DLD1 (cell line): Measurements from ENCODE around the gene NUP210L.
"Not testable (repeated sequence)": the region's sequence is repeated elsewhere in the genome, so short reads cannot be mapped to it uniquely, and the experiment has no call there.

Experiments used
- in situ Hi-C: cut with HindIII; loops from 2 replicates; pipeline ENCODE4 v1.10.0; 2017; ENCODE audit warnings: low sequenced_read_pairs

The NUP210L gene

DNA sequence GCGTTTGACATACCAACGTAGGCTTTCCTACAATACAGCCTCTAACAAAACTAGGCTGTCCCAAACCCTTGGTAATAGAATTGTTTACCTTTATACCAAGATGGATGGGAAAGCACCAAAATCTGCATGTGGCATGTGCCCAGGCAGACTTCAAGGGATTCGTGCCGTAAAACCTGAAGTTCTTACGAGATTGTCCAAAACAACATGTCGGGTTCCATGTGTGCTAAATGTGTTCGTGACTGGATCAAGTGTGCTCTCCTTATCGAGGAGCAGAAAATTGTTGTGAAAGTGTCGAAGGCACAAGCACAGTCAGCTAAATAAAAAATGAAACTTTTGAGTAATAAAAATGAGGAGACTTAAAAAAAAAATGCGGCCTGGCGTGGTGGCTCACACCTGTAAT is 159.2 kb downstream of the NUP210L start:
- in situ Hi-C loops = no loop called here

DNA sequence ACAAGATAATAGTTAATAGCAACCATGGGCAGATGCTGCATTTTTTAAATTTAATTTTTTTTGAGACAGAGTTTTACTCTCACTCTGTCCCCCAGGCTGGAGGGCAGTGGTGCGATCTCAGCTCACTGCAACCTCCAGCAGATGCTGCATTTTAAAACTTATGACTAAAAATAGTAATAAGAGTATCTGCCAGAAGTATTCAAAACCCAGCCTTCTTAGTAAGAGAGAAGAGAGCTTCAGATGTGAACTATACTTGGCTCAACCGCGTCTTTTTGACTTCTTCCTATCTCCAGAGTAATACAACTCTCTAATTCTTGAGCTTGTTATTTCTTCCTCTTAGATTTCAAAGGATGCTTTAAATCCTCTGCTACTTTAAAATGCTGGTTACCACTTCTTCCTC is 159.7 kb downstream of the NUP210L start:
- in situ Hi-C loops = no loop called here

DNA sequence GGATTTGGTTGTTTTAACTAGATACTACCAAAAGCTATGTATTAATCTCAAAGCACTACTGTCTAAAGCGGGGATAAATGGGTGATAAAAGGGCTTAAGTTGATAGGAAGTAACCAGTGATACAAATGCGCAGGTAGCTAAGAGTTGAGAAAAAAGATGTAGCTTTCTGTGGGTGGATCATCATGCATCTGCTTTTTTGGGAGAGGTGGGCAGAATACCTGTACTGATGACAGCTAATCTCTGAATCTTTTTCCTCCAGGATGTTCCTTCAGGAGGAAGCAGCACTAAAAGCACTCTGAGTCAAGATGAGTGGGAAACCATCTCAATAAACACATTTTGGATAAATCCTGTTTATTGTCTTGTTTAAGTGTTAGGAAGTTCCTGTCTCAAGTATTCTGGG is 163.1 kb downstream of the NUP210L start:
- in situ Hi-C loops = no loop called here

DNA sequence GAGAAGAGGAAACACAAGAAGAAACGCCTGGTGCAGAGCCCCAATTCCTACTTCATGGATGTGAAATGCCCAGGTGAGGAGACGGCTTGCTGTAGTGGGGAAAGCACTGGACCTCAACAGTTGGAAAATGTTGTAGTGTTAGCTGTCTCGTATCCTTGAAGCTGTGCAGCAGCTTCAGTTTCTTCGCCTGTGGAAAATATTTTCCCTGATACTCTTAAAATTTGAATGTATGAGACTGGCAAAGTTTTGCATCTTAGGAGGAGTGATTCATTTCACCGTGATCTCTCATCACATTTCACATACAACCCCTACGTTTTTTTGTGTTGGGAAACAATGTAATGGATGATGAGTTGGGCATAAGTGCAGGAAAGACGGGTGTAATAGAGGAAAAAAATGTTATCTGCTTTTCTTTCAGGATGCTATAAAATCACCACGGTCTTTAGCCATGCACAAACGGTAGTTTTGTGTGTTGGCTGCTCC is 163.7 kb downstream of the NUP210L start:
- in situ Hi-C loops = no loop called here

DNA sequence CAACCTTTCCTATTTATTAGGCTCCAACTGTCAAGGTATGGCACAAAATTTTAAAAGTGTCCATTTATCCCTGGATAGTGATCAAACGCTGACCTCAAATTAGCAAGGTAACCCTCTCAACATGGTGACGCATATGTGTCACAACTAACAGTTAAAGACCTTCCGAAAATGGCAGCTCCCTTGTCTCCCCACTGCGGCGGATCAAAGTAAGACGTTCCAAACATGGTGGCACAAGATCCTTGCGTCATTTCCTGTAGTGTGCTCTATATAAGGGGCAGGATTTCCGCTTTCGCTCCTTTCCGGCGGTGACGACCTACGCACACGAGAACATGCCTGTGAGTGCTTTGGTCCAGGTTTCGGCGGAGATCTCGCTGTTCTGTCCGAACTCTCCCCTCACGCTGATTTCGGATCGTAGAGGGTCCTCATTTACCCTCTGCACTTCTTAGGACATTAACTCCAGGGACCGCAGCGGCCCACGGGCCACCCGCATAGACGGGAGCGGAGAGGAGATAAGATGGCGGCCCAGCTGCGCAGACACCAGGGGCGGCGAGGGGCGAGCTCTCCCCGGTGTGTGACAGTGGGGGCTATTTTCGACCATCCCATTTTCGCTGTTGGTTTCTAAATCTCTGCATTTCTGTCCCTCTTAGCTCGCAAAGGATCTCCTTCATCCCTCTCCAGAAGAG is 164.3 kb downstream of the NUP210L start, which contains the start of gene RPS27:
TSS of gene RPS27 (plus strand) at position 295 of the 683 bp plus-strand sequence. CDS start at position 330, 35 bp downstream.
- in situ Hi-C loops = no loop called here

DNA sequence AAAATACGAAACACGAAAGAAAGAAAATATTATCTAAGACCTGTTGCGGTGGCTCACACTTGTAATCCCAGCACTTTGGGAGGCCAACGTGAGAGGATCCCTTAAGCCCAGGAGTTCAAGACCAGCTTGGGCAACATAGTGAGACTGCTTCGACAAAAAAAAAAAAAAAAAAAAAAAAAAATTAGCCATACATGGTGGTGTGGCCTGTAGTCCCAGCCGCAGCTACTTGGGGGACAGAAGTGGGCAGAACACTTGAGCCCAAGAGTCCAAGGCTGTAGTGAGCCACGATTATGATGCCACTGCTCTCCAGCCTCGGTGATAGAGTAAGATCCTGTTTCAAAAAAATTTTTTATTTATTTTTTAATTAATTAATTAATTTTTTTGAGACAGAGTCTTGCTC is 167.3 kb downstream of the NUP210L start:
- in situ Hi-C loops = no loop called here

DNA sequence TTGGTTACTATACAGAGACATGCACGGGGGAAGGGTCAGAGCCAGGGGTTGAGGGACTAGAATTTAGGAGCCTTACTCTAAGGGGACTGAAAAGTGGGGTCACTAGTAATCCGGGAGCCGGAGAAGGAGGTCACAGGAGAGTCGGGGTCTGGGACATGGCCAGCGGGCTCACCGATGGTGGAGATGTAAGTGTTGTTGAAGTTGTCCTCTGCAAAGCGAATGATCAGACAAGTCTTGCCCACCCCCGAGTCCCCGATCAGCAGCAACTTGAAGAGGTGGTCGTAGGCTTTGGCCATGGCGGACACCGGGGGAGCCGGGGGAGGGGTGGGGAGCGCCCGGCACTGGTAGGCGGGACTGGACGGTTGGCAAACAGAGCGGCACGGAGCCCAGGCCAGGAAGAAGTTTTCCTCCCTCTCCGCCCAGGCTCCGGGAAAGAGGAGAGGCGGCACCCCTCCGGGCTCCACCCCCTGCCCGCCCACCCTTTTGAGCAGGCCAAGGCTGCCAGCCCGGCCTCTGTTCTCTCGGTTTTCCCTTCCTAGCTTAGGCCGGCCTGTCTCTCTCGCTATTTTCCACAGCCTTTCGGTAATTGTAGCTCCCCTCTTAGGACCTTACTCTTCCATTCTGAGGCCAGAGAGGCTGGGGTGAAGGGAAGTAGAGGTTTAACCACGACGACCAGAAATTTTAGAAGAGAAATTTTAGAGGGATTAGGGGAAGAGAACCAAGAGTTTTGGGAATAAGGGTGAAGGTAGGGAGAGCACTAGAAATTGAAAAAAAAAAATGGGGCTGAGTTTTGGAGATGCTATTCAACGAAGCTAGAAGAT is 168.7 kb downstream of the NUP210L start, which contains the start of gene RAB13:
TSS of gene RAB13 (minus strand) at position 399 of the 821 bp plus-strand sequence. CDS start at position 296, 103 bp downstream.
- in situ Hi-C loops = no loop called here

DNA sequence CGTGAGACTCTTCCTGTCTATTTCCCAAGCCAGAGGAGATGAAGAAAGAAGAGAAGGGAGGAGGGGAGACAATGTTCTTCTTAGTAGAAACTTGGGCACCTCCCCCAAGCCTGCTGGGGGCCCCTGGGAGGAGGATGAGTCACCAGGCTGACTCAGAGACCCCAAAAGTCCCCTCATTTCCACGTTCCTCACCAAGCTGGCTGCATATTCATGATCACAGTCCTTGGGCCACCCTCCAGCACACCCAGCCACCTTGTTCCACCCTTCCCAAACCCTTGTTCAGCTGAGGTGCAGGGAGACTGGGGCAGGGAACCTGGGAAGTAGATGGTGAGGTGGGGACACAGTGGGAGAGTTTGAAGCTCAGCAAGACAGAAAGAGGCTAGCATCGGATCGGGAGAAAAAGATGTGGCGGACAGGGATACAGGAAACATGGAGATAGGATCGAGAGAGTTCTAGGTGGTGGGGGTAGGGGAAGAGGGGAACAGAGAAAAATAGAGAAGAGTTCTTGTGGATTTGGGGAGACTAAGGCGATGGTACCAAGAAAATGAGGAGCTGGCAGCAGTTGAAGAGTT is 169.4 kb downstream of the NUP210L start:
- in situ Hi-C loops = no loop called here

DNA sequence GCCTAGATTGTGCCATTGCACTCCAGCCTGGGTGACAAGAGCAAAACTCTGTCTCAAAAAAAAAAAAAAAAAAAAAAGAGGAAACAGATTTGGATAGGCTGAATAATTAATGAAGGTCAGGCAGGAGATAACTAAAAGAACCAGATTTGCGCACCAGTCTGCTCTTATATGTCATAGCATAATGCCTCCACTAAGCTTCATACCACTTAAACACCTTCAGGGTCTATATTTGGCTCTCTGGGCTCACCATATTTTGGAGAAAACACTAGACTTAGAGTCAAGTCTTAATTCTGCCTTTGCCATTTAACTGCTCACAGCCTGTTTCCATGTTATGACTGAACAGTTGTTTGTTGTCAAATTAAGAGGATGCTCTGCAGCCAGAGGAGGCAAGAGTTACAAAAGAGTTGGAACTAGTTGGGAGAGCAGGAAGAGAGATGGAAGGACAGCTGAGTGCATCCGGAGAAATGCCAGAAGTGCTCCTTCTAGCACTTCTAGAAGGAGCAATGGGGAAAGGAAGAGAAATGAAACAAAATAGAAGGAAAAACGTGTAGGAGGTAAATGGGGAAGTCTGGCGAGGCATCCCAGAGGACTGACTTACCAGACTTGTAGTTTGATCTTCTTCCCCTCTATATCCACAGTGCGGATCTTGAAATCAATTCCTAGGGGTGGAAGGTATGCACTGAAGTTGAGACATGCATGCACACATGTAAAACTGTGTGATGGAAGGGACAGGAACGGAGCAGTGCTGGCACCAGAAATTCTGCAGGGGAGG is 170.6 kb downstream of the NUP210L start:
- in situ Hi-C loops = no loop called here

DNA sequence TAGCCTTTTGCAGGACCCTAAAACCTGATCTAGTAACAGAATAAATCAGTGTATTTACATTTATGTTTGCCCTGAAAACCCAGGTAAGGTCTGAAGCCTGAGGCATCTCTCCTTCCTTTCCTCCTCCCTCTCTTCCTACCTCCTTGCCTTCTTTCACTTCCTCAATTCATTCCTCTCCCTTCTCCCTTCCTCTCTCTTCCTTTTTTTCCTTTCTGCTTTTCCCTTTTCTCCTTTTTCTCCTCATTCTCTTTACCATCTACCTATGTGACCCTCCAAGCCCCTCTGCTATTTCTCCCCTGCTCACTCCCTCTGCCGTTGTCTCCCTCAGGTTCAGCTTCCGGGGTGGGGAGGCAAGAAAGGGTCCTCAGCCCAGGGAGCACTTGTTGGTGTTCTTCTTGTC is 173.1 kb downstream of the NUP210L start:
- in situ Hi-C loops = not testable (repeated sequence)

DNA sequence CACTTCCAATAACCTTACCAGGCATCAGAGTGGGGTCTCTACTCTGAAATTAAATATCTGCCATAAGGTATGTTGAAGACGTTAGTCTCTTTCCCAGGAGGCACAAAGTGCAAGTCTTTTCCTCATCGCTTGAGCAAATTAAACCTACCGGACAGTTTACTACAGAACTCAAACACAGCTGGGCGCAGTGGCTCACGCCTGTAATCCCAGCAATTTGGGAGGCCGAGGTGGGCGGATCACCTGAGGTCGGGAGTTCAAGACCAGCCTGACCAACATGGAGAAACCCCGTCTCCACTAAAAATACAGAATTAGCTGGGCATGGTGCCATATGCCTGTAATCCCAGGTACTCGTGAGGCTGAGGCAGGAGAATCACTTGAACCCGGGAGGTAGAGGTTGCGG is 175.8 kb downstream of the NUP210L start:
- in situ Hi-C loops = not testable (repeated sequence)

DNA sequence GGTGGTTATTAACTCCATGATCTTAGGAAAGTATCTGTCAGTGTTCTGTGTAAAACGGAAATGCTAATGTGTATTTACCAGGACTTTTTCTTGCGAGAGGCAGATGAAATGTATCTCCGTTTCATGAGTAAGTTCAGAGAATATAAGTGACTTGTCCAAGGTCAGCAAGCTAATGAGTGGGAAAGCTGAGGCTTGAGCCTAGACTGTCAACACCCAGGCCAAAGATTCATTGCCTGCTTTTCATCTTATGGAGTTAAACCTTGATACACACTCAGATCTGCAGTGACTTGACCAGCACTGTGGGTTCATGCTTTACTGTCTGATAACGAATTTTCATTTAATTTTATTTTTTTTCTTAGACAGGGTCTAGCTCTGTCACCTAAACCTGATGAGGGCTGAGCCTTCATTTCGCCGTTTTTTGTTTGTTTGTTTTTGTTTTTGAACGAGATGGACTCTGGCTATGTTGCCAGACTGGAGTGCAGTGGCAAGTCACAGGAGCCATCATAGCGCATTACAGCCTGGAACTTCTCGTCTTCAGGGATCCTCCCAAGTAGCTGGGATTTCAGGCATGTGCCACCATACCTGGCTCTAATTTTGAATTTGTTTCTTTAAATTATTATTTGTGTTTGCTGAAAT is 176.5 kb downstream of the NUP210L start:
- in situ Hi-C loops = no loop called here

DNA sequence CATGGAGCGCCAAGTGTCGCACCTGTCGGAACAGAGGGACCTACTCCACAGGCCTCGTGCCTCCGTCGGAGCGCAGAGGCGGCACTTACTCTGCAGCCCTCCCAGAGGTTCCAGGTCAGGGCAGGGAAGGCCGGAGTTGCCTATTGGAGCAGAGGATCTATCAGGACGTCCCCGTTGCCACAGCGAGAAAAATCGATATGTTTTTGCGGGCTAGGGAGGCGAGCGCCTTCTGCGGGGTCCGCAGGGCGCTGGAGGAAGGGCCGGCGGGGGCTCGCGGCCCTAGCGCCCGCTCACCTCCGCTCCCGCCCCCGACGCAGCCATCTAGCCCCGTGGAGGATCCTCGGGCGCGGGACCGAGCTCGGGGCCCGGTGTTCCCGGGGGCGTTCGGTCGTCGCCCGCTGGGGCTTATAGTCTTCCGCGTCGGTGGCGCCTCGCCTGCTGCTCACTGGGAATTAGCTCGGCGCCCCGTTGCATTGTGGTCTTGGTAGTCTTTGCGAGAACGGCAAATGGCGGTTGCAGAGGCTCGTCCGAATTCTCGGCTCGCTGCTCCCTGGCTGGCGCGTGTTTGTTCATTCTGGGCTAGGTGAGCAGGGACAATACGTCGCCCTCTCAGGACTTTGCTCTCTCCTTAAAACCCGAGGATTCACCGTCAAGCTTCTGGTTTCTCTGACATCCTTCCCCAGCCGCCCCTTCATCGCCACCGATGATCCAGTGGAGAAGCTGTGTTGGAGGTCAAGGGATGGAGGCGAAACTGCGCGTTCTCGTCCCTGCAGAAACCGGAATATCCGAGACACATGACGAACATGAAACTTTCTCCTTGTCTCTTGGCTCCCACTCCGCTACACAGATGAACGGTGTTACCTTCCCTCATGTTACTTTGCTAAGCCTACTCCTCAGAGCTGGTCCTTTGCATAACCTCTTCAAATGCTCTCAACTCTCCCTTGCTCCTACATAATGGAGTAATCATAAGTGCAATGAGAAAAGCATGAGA is 177.3 kb downstream of the NUP210L start, which contains the start of gene JTB:
TSS of gene JTB (minus strand) at position 425 of the 991 bp plus-strand sequence. CDS start at position 3, 422 bp downstream.
- in situ Hi-C loops = no loop called here

DNA sequence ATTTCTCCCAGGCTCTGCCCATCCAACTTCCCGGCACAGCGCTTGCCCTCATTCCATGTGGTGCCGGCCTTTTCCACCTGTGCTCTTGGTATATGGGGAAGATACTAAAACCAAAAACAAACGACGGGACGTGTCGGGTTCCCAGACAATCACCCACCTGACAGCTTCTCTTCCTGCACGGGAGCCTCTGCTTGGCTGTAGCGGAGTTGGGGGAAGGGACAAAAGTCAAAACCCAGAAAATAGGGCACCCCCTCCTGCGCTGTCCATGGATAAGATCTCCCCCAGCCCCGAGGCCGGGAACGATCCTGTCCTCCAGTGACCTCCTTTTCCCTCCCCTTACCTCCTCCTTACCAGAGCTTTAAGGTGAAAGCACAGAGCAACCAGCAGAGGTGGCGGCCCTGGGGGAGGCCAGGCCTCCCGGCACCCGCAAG is 178.0 kb downstream of the NUP210L start:
- in situ Hi-C loops = no loop called here

DNA sequence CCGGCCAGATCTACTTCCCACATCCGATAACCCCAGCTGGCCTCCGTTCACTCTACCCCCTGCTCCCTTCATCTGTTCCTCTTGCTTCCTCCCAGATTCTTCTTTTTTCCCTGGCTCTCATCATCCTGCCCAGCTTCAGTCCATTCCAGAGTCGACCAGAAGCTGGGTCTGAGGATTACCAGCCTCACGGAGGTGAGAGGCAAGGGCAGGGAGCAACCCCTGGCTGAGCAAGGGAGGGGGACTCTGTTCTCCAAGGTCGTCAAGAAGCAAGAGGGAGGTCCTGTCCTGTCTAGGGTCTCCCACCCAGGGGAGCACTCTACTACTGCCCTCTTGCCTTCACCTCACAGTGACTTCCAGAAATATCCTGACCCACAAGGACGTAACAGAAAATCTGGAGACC is 181.3 kb downstream of the NUP210L start:
- in situ Hi-C loops = no loop called here

DNA sequence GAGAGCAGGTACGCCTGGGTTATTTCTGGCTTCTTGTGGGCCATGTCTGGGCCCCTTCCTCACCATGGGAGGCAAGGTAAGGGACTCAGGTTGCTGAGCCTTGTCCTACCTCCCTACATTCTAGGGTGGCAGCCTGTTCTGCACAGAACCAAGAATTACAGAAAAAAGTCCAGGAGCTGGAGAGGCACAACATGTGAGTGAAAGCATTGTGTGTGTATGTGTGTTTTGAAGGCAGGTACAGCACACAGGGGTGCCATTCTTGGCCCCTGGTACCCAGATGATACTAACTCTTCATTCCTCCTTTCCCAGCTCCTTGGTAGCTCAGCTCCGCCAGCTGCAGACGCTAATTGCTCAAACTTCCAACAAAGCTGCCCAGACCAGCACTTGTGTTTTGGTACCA is 181.8 kb downstream of the NUP210L start:
- in situ Hi-C loops = no loop called here

DNA sequence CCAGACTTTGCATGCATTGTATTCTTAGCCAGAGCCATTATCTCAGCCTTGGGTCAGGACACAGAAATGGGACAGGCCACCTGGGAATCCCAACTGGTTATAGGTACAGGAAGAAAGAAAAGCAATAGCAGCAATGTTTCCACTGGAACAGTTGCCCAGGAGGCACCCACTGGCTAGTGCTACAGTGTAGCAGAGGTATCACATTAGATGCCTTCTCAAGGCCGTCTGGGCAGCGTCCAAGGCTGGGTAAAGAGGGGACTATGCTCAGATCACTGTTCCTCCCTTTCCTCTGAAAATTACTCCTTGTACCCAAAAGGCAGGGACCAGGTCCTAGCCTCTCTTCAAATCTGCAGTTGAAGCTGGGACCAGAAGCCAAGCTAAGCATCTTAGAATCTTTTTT is 184.5 kb downstream of the NUP210L start:
- in situ Hi-C loops = no loop called here

DNA sequence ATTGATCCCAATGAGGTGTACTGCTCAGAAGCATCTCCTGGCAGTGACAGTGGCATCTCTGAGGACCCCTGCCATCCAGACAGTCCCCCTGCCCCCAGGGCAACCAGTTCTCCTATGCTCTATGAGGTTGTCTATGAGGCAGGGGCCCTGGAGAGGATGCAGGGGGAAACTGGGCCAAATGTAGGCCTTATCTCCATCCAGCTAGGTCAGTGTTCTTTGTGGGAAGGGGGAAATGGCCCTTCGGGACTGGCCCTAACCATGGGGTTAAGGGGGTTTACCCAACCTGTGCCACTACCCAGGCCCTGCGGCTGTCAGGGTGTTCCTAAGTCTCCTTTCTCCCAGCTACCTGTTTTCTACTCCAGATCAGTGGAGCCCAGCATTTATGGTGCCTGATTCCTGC is 185.9 kb downstream of the NUP210L start:
- in situ Hi-C loops = no loop called here

DNA sequence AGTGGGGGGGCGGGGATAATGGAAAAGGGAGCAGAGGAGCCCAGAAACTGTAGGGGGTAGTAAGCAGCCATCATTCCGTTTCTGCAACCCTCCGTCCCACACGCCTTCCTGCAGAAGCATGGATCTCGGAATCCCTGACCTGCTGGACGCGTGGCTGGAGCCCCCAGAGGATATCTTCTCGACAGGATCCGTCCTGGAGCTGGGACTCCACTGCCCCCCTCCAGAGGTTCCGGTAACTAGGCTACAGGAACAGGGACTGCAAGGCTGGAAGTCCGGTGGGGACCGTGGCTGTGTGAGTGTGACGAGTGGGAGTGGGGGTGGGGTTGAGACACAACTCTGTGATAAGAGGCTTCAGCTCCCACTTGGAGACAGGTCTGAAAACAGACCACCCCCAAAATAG is 186.5 kb downstream of the NUP210L start:
- in situ Hi-C loops = no loop called here
